Stimulated activated CD4-positive, alpha-beta T cell treated with anti-CD3 and anti-CD28 coated beads, Interleukin-12 subunit alpha, Interleukin-12 subunit beta, amount 100 ng/mL, for 48 hours (primary cell): Measurements from ENCODE around the gene SNCB.
"Not testable (repeated sequence)": the region's sequence is repeated elsewhere in the genome, so short reads cannot be mapped to it uniquely, and the experiment has no call there.

Experiments used
- DNase-seq, 3 donors: peaks; one replicate each; pipeline ENCODE4 v3.0.0-alpha.2; 2020; ENCODE audit warnings: low read depth in 2 of 3, low spot score in 1 of 3

SNCB gene

DNA sequence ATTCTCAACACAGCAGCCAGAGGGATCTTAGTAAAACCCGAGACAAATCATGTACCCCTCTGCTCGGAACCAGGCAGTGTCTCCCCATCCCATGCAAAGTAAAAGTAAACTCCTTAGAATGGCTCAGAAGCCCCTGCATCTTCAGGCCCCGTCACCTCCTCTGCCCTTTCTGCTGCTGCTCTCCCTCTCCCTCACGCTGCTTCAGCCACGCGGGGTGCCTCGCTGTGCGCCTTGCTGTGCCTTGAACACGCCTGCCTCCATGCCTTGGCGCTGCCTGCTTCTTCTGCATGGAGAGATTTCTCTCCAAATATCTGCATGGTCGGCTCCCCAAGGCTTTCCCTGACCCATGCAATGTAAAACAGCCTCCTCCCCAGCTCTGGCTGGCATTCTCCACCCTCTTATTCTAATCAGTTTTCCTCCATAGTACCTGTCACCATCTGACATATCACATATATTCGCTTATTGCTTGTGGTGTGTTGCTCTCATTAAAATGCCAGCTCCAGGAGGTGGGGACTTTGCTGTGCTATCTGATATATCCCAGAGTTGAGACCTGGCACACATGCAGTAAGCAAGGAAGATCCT, 28.3 kb downstream of the SNCB start:
- DNase-seq = no peak

DNA sequence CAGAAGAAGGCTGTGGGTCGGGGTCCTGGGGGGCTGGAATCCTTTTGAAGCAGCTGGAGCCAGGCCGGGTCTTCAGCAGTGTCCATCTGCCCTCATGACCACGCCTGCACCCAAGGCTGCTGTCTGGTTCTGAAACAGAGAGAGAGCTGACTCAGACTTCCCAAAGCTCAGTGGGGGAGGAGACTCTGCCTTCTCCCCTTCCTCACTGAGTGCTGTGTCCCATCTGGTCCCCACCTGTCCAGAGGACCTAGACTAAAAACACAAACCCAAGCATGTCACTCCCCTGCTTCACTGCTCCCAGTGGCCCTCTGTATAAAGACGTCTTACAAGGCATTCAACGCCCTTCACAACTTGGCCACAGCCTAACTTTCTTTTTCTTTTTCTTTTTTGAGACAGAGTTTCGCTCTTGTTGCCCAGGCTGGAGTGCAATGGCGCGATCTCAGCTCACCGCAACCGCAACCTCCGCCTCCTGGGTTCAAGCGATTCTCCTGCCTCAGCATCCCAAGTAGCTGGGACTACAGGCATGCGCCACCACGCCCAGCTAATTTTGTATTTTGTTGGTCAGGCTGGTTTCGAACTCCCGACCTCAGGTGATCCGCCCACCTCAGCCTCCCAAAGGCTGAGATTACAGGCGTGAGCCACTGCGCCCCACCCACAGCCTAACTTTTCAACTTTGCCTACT, 30.4 kb downstream of the SNCB start:
- not testable (repeated sequence) for DNase-seq

DNA sequence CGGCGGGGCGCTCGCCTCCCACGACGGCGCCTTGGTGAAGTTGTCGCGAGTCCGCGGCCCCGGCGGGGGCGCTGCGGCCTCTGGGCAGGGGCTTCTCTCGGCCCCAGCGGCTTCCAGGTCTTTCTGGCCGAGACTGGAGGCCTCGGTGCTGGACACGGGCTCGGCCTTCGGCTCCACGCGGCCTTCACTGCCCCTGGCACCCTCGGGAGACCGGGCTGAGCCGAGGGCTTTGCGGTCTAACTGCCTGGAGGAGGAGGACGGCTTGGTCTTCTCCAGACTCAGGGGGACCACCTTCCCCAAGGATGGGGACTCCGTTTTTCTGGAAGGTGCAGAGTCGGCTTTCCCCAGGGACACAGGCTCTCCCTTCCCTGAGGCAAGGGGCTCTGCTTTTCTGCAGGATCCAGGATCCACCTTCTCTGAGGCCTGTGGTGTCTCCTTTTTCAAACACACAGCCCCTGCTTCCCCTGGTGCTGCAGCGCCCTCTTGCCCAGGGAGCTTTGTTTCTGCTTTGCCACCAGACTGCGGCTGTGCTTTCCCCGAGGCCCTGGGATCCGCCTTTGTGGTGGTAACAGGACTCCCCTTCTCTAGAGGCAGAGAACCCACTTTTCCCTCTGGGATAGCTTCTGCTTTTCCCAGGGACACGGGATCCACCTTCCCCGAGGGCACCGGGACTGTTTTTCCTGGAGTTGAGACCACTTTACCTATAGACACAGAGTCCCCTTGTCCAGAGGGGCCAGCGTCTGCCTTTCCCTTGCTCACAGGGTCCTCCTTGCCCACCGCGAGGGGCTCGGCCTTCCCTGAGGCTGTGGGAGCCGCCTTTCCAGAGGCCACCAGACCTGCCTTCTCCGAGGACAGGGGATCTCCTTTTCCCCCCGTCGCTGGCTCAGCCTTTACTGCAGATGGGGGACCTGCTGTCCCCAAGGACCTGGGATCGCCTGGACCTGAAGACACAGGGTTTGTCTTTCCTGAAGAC, 32.6 kb downstream of the SNCB start:
- no peak for DNase-seq

DNA sequence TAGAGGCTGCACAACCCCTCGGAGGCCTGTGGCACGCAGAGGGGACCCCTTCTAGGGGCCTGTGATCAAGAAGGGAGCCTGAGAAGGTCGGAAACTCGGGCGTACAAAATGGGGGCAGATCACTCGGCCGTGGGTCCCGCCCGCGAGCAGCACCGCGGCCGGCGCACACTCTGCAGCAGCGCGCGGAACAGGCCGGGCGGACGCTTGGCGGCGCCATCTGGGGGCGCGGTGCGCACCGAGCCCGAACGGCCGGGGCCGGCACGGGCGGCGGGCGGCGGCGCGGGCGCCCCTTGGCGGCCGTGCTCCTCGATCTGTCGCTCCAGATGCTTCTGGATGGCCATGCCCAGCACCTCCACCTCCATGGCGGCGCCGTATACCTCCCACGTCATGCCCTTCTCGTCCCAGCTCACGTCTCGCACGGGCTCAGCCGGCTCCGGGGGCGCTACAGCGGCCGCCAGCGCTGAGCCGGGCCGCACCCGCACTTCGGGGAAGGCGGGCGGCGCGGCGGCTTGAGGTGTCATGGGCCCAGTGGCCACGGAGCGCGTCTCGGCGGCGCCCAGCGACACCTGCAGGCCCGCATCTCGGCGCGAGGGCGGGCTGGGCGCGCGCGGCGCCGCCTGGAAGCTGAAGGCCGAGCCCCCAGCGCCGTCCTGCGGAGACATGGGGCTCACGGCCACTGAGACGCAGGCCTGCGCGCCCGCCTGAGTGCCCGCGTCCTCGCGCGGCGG, 33.5 kb downstream of the SNCB start:
- peak; percentile 42 to 51 (median 51) for DNase-seq

DNA sequence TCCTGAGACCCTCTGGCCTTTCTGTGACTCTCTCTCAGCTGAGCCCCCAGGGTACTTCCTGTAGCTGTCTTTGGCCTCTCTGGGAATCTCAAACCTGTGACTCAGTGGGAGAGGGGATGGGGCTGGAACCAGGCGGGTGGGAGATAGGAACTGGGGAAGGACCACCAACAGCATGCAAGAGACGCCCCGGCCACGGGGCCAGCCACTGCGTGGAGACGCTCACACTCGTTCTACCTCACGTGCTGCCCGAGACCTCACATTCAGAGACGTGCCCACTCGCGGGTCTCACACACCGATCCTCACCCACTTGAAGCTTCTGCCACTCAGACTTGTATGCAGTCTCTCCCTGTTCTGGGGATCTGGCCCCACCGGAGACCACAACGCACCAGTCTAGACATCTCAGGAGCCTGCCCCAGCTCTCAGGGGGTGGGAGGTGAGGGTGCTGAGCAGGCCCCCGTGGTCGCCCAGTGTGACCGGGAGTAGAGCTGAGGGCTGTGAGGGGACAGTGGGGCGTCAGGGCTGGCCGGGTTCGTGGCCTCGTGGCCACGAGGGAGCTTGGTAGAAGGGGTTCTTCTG, 34.2 kb downstream of the SNCB start:
- DNase-seq = no peak

DNA sequence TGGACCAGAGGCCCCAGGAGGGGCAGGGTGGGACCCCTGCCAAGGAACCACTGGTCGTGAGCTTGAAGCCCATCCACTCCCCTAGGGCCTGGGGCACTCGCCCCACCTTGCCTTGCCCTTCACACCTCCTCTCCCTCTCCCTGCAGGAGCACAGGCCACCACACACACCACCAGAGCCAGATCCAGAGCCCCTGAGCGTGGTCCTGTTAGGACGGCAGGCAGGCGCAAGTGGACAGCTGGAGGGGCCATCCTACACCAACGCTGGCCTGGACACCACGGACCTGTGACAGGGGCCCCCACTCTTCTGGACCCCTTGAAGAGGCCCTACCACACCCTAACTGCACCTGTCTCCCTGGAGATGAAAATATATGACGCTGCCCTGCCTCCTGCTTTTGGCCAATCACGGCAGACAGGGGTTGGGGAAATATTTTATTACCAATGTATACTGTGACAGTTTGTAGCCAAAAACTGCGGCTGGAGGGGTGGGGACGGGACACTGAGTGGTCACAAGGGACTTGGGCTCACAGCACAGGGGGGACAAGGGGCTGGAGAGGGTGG, 34.9 kb downstream of the SNCB start:
- no peak for DNase-seq

DNA sequence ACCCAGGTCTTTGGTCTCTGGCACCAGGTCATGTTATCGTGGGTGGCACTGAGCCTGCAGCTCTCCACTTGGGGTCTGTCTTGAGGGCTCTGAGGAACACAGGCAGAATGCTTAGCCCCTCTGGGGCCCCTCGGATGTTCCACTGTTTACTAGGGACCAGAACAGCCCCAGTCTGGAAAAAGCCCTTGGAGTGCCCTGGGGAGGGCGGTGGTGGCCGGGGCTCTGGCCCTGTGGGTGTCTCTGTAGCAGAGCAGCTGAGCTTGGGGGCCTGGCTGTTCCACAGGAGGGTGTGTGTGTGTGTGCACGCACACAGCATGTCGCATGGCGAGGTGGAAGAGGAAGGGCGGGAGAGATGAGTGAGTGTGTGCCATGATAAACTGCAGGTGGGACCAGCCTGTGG, 35.8 kb downstream of the SNCB start:
- no peak for DNase-seq

DNA sequence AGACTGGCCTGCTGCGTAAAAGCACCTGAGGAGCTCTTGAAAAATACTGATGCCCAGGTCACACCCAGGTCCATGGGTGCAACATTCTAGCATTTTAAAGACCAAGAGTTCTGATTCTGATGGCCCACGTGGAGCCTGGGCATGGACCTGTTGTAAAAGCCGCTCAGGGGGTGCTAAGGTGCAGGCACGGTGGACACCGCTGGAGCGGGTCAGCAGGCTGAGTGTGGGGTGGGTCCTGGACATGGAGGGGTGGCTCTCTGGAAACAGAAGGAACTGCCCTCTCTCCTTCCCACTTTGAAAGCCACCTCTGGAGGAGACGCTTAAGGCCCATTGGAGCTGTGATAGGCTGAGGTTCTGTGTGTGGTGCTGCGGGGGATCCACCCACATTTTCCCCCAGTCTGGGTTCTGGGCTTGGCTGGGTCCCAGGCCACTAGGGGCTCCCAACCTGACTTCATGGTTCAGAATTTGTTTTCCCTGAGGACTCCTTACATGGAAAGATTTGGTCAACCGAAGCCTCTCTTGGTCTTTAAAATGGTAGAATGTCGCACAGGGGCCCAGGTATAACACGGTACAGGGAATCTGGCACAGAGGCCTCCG, 37.0 kb downstream of the SNCB start:
- no peak for DNase-seq

DNA sequence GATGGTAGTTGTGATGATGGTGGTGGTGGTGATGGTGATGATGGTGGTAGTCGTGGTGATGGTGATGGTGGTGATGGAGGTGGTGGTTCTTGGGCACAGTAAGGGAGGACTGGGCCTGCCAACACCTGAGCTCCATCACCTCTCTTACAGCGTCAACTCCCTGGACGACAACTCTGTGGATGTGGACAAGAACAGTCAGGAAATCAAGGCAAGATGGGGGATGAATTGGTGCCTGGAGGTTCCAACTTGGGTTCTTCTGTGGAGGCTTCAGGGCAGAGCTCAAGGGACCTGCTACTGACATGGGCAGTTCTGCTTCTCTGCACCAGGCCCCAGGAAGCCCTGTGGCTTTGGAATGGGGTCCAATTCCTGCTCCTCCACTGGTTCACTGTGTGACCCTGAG, 37.8 kb downstream of the SNCB start:
- no peak for DNase-seq

DNA sequence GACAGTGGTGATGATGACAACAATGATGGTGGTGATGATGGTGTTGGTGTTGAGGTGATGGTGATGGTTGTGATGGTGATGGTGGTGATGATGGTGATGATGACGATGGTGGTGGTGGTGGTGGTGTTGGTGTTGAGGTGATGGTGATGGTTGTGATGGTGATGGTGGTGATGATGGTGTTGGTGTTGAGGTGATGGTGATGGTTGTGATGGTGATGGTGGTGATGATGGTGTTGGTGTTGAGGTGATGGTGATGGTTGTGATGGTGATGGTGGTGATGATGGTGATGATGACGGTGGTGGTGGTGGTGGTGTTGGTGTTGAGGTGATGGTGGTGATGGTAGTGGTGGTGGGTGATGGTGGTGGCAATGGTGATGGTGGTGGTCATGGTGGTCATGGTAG, 38.7 kb downstream of the SNCB start:
- not testable (repeated sequence) for DNase-seq

DNA sequence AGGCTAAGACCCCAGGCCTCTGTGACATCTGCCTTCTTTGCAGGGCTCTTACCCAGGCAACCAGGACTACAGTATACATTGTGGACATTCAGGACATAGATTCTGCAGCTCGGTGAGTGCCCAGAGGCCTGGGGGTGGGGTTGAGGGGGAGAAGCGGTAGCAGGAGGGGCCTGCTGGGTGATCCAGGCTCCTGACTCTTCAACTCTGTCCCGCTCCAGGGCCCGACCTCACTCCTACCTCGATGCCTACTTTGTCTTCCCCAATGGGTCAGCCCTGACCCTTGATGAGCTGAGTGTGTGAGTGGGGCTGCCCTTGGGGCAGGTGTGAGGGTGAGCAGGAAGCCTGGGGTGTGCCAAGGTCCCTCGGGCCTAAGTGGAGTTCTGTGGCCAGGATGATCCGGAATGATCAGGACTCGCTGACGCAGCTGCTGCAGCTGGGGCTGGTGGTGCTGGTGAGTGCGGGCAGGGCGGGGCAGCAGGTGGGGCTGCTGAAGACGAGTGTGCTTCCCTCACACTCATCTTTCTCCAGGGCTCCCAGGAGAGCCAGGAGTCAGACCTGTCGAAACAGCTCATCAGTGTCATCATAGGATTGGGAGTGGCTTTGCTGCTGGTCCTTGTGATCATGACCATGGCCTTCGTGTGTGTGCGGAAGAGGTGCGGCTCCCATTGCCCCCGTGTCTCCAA, 40.2 kb downstream of the SNCB start:
- no peak for DNase-seq

DNA sequence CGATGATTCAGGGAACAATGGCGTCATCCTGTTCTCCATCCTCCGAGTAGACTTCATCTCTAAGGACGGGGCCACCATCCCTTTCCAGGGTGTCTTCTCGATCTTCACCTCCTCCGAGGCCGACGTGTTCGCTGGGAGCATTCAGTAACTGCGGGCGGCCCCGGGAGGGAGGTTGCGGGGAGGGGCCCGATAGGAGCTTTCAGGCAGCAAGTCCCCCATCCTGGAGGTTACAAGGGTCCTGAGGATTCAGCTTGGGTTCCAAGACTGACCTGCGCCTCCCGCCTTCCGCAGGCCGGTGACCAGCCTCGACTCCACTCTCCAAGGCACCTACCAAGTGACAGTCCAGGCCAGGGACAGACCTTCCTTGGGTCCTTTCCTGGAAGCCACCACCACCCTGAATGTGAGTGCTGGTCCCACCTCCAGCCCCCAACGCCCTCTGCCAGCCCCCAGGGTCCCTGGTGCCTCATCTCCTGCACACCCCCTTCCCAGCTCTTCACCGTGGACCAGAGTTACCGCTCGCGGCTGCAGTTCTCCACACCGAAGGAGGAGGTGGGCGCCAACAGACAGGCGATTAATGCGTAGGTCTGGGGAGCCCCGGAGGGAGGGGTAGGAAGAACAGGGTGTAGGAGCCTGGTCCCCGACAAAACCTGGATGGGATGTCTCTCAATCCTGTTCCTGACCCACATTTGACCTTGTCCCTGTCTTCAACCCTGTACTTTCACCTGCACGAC, 41.1 kb downstream of the SNCB start:
- no peak for DNase-seq

DNA sequence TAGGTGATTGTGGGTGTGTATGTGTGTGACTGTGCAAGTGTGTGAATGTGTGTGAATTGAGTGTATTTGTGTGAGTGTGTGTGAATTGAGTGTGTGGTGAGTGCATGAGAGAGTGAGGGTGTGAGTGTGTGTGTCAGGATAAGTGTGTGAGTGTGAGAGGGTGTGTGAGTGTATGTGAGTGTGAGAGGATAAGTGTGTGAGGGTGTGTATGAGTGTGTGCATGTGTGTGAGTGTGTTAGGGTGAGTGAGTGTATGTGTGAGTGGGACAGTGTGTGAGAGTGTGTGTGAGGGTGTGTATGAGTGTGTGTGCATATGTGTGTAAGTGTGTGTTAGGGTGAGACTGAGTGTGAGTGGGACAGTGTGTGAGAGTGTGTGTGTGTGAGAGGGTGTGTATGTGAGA, 42.0 kb downstream of the SNCB start:
- no peak for DNase-seq

DNA sequence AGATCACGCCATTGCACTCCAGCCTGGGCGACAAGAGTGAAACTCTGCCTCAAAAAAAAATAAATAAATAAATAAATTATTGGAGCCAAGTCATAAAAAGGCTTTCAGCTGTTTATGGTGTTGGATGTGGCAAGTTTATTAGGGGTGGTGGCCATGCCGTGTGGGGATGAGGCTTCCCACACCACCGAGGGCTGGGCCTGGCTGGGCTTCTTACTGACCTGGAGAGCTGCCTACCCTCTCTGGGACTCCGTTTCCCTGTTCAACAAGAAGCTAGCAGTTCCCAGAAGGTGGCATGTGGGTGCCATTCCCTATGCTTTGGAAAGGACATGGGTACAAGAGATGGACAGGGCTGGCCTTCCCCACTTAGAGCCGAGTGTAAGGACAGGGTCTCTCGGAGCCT, 42.9 kb downstream of the SNCB start:
- DNase-seq = no peak

DNA sequence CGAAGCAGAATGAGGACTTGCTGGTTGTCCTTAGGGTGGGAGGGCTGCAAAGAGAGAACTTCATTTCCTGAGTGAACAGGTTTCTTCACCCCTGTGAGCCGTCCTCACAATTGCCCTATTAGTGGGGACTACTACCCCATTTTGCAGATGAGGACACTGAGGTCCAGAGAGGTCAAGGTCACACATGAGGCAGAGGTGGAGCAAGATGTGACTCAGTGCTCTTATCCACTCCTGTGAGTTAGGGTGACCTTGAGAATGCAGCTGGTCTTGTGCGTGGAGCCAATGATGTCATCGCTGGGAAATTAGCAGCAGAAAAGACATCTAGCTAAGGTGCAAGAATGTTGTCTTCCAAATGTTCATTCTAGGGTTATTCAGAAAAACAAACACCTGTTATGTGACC, 47.3 kb downstream of the SNCB start:
- no peak for DNase-seq

DNA sequence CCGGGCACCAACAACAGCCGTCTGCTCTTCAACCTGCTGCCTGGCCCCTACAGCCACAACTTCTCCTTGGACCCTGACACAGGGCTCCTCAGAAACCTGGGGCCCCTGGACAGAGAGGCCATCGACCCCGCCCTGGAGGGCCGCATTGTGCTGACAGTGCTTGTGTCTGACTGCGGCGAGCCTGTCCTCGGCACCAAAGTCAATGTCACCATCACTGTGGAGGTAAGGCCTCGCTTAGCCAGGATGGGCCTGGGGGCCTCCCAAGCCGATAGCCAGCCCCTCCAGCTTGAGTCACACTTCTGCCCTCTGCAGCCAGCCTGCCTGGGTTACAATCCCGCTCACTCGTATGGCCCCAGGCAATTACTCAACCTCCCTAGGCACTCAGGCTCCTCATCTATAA, 49.0 kb downstream of the SNCB start:
- DNase-seq = no peak

DNA sequence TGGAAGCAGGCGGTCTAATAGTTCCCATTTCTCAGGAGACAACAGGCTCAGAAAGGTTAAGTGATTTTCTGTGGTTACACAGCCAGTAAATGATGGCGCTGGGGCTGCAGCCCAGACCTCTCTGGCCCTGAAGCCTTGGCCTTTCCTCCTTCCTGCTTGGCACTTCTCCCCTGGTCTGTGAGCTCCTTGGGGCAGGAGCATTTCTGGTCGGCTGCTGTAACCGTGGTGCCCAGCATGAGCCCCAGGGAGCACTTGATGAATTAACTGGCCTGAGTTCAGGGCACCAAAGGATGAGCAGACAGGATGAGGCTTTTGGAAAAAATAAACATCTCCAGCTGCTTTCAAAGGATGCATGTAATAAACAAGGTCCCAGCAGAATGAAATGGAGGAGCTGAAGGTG, 51.0 kb downstream of the SNCB start:
- DNase-seq = no peak

DNA sequence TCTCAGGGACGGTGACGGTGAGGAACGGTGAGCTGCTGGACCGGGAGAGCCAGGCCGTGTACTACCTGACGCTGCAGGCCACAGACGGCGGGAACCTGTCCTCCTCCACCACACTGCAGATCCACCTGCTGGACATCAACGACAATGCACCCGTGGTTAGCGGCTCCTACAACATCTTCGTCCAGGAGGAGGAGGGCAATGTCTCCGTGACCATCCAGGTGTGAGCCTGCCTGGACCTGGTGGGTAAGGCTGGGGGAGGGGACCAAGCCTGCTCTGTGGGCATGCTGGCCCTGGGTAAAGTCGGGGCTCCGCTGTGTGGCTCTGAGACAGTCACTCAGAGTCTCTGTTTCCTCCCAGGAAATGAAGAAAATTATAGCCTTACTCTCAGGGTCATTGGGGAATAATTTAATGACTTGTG, 51.9 kb downstream of the SNCB start:
- DNase-seq = peak in 1 of 3 donors; percentile 20
